Psoas muscle (tissue), 8 donors: ENCODE measurements around the gene LRIT1. TPM values are rescaled to one million over a fixed set of nuclear protein-coding genes. Genes with fewer than 3 reads are reported as not detected.

Experiments used
- ATAC-seq, 4 donors: fragments of 200-7000 bp; cut with Tn5 transposase; one replicate each; pipeline ENCODE4 v1.9.1; 2020; ENCODE audit warnings: moderate library complexity in 3 of 4, mild to moderate bottlenecking in 2 of 4
- DNase-seq, 2 donors: peaks; one replicate each; pipeline ENCODE4 v3.0.0-alpha.2; 2020
- H3K27ac ChIP-seq: fragments of 200-600 bp; one replicate; pipeline ENCODE4 v1.8.0; 2022
- H3K27me3 ChIP-seq, 3 donors: fragments of 200-600 bp in 1 of 3; one replicate each; pipeline versions ENCODE4 v1.6.1 to v1.8.0; 2013 to 2022; ENCODE audit warnings: low read length in 2 of 3, mild to moderate bottlenecking in 2 of 3, moderate library complexity in 1 of 3; ENCODE audit not compliant: insufficient read depth in 3 of 3
- H3K36me3 ChIP-seq, 2 donors: fragments of 200-600 bp in 1 of 2; one replicate each; pipeline versions ENCODE4 v1.6.1 to v1.8.0; 2013 to 2022; ENCODE audit warnings: low read depth in 1 of 2, mild to moderate bottlenecking in 1 of 2, moderate library complexity in 1 of 2; ENCODE audit not compliant: insufficient read depth in 1 of 2
- H3K4me1 ChIP-seq: fragments of 200-600 bp; one replicate; pipeline ENCODE4 v1.8.0; 2022
- H3K4me3 ChIP-seq: fragments of 200-600 bp; one replicate; pipeline ENCODE4 v1.8.0; 2022; ENCODE audit warnings: mild to moderate bottlenecking
- H3K9me3 ChIP-seq: fragments of 200-600 bp; one replicate; pipeline ENCODE4 v1.8.0; 2022
- WGBS, 3 donors: extraction: QIAGEN DNeasy Blood & Tissue Kit; methylation state at CpG; one replicate each; pipeline versions ENCODE4 v1.1.6 to v1.1.7; 2013; 5-methylcytosine and 5-hydroxymethylcytosine counted together
- intact Hi-C, 2 donors: fragments of 100-400 bp; cut with DNase I; formaldehyde crosslinking; loops; one replicate each; pipeline versions ENCODE4 v1.11.0 to v1.14.2; 2022
- polyA plus RNA-seq, 3 donors: library from polyadenylated mRNA; stranded (reverse); fragments of 200-250 nt; gene quantifications; one replicate each; pipeline ENCODE4 v1.2.3, GENCODE V29; 2013
- total RNA-seq, 4 donors: library from RNA; stranded (reverse); fragmentation: NEBNext Ultra II Directional in 2 of 4; extraction: Animal tissue kit (Norgen Biotek cat#: 25700) in 2 of 4; gene quantifications; one replicate each; pipeline versions ENCODE4 v1.2.1 to v1.2.4, GENCODE V29; 2021 to 2023
- TF ChIP-seq, protein P1 (sequence below): fragments of 200-600 bp; IDR thresholded peaks from one replicate; pipeline ENCODE4 v1.8.0; 2022; ENCODE audit warnings: antibody characterized with exemption
- donor health status: healthy with polysubstance abuse.
- donor health status: DM: no; HTN: no; CAD: no; lungs with moderate emphysema.
- donor health status: Bipolar disorder and iron deficiency.
- donor health status: healthy.
- donor health status: DM: yes; HTN: yes; CAD: no.
- donor health status: DM: no; HTN: no; CAD: no.
- donor health status: DM: no; HTN: no; CAD: no.
- donor health status: DM: yes; HTN: yes; CAD: no.

The LRIT1 gene
- total and polyA plus RNA-seq, 7 donors, result not detected

DNA sequence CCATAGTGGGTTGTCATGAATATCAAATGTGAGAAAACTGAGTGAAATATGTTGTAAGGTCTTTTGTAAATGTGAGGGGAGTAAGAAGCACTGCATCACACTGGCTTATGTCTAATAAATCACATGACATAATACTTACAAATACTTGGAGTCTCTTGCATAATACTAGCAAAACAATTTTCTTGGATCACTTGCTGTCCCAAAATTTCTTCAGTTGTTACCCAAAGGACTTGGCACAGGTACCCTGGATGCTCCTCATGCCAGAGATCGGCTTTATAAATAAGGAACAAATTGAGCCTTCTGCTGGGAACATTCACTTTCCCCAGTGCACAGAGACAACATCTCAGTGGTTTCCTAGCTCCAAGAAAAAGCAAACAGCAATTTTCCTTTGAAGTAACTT lies 11.0 kb downstream of the LRIT1 start:
- DNase-seq, result no peak
- intact Hi-C loops, result no loop called here
- Histone ChIP-seq H3K27ac (no peak overlapping the region), H3K4me1 (no peaks in the 10 kb centered on the region), H3K36me3 (no peaks in the 10 kb centered on the region), H3K27me3 (peaks cover 0 to 3% (median 0%) of the 10 kb centered on the region in 3 donors), H3K9me3 (no peaks in the 10 kb centered on the region), H3K4me3 (no peak overlapping the region)
- TF ChIP-seq, protein P1, sequence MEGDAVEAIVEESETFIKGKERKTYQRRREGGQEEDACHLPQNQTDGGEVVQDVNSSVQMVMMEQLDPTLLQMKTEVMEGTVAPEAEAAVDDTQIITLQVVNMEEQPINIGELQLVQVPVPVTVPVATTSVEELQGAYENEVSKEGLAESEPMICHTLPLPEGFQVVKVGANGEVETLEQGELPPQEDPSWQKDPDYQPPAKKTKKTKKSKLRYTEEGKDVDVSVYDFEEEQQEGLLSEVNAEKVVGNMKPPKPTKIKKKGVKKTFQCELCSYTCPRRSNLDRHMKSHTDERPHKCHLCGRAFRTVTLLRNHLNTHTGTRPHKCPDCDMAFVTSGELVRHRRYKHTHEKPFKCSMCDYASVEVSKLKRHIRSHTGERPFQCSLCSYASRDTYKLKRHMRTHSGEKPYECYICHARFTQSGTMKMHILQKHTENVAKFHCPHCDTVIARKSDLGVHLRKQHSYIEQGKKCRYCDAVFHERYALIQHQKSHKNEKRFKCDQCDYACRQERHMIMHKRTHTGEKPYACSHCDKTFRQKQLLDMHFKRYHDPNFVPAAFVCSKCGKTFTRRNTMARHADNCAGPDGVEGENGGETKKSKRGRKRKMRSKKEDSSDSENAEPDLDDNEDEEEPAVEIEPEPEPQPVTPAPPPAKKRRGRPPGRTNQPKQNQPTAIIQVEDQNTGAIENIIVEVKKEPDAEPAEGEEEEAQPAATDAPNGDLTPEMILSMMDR, result no peak
- WGBS, 3 donors, result 25 to 50% (median 30%) methylated on average over 1 of the region's 1 CpG
- ATAC-seq, result peak in 1 of 4 donors; percentile 49

DNA sequence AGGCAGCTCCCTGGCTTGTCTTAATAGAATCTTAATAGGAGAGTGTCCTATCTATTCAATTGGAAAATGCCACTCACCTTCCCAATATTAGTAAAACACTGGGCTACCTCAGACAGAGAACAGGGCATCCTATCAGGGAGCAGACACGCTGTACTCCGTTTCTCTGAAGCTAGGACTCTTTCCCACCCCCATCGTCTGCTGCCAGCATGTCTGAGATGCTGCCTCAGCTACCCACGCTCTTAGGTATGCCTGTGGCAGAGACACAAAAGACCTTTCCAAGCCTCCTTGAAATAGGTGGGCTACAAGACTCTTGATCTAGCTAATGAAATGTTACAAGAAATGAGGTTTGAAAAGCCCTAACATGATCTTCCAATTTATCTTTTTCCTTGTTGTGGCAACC lies 13.5 kb downstream of the LRIT1 start:
- peaks cover 0 to 3% (median 0%) of the 10 kb centered on the region in 3 donors for H3K27me3 ChIP-seq
- 67 to 71% (median 71%) methylated on average over 4 of the region's 4 CpGs for WGBS, 3 donors
- ATAC-seq (no peak), DNase-seq (no peak)
- H3K4me1 ChIP-seq, result no peaks in the 10 kb centered on the region
- no peak overlapping the region for H3K4me3 ChIP-seq
- no peaks in the 10 kb centered on the region for H3K9me3 ChIP-seq
- intact Hi-C loops, result no loop called here
- TF ChIP-seq, protein P1, result no peak
- H3K36me3 ChIP-seq, result no peaks in the 10 kb centered on the region
- no peak overlapping the region for H3K27ac ChIP-seq

DNA sequence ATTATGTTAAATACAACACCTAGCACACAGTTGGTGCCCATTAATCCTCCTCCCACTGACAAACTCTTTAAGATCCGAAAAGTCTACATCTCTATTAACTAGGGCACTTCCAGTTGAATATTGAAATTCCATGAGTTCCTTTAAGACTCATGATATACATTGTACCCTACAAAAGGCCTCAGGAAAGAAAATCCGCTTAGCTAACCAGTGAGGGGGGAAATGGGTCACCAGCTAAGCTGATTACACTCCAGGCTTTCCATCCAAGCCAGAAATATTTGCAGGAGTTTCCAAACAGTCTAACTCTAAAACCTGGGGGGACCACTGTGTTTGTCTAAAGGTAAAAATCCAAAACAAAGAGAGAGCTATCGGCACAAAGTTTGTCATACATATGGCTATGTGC lies 14.7 kb downstream of the LRIT1 start:
- TF ChIP-seq, protein P1, result no peak
- no peak for ATAC-seq
- intact Hi-C loops, result no loop called here
- H3K4me3 ChIP-seq, result no peak overlapping the region
- no peaks in the 10 kb centered on the region for H3K36me3 ChIP-seq
- peaks cover 0 to 3% (median 0%) of the 10 kb centered on the region in 3 donors for H3K27me3 ChIP-seq
- no peaks in the 10 kb centered on the region for H3K9me3 ChIP-seq
- DNase-seq, result no peak
- WGBS, 3 donors, result 75 to 85% (median 81%) methylated on average over 3 of the region's 3 CpGs
- no peak overlapping the region for H3K27ac ChIP-seq
- no peaks in the 10 kb centered on the region for H3K4me1 ChIP-seq

DNA sequence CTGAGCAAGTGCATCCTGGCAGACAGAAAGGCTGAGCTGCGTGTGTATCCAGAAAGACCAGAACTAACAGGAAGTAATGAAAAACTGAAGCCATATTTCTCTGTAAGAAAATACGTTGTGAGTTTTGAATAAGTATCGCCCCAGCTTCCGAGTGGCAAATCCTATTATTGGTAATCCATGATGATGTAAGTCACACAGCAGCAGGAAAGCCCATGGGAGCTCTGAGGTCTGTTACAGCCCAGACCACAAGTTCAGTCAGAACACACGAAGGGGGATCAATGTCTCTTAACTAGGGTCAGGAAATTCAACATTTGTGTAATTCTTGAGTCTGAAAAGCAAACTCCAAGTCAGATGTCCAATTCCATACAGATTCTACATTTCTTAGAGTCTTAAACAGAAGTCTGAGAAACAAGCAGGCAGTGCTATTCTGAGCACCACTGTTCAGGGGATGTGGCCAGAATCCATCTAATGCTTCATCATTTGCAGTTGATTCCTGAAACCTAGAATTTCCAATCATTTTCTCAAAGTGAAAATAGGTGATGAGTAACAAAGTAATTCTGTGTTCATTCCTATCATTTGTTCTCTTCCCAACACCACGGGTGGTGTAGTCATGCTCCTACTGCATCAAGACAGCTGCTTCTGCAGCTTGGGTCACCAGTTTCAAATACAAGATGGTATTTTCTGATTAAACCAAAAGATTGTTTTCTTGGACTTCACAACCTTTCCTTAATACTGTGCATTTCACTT lies 15.7 kb downstream of the LRIT1 start, which contains the start of gene LRIT2:
Gene LRIT2 (minus strand): TSS at position 118 of the 747 bp plus-strand sequence. CDS start 24 bp downstream, at position 94.
- ATAC-seq, result no peak
- DNase-seq, result no peak
- no peak within 1 kb of the TSS for H3K27ac ChIP-seq
- H3K4me1 ChIP-seq, result no peaks in the 10 kb centered on the region
- intact Hi-C loops, result no loop called here
- TF ChIP-seq, protein P1, result no peak
- no peaks in the 10 kb centered on the region for H3K9me3 ChIP-seq
- no peak within 1 kb of the TSS for H3K4me3 ChIP-seq
- no peaks in the 10 kb centered on the region for H3K36me3 ChIP-seq
- H3K27me3 ChIP-seq, result peaks cover 0 to 3% (median 0%) of the 10 kb centered on the region in 3 donors
- WGBS, 3 donors, result 23 to 42% (median 31%) methylated on average over 6 of the region's 6 CpGs
